Measurements from ENCODE around the gene DNM1L. TPM values are rescaled to one million over a fixed set of nuclear protein-coding genes. Genes with fewer than 3 reads are reported as not detected.

DNM1L gene
- total RNA-seq, 1 experiment from 2014 or later, result 79.8 TPM

- no peak overlapping the region for H2BK12ac ChIP-seq (ENCODE audit: insufficient read length, low read depth, low read length)
- H2BK120ac ChIP-seq (ENCODE audit: low read depth, low read length, poor library complexity, severe bottlenecking), result no peak overlapping the region
- H3K9me3 Mint-ChIP-seq, result peaks cover 3 to 4% of the 10 kb centered on the region in 2 experiments; a peak in 3 of 5 replicates
- H3K4me3 Mint-ChIP-seq, result no peak overlapping the region
- no peaks in the 10 kb centered on the region for H3K79me2 ChIP-seq (ENCODE audit: insufficient read depth, low read length)
- no peak for DNase-seq
- no peak overlapping the region for H2BK15ac ChIP-seq (ENCODE audit: low read depth, low read length)
- H4K5ac ChIP-seq (ENCODE audit: insufficient read length, low read depth, low read length), result no peak overlapping the region
- H3K4me2 ChIP-seq (ENCODE audit: insufficient read depth, insufficient read length, low read length), result no peak overlapping the region
- no peak overlapping the region for H3T11ph ChIP-seq (ENCODE audit: low read length)
- H3K9ac ChIP-seq (ENCODE audit: extremely low read depth, insufficient read length, low read length), result no peak overlapping the region
- H2AFZ ChIP-seq (ENCODE audit: low read length), result no peak overlapping the region
- H2BK5ac ChIP-seq (ENCODE audit: insufficient read length, low read length), result no peak overlapping the region
- H3K27ac Mint-ChIP-seq, result no peak overlapping the region
- H2BK20ac ChIP-seq (ENCODE audit: low read depth, low read length, poor library complexity, severe bottlenecking), result no peak overlapping the region
- peaks cover 0 to 2% of the 10 kb centered on the region in 2 experiments; a peak in 1 of 4 replicates for H3K4me1 Mint-ChIP-seq
- H3K23me2 ChIP-seq (ENCODE audit: insufficient read length, low read depth, low read length, poor library complexity, severe bottlenecking), result no peaks in the 10 kb centered on the region
- H4K91ac ChIP-seq (ENCODE audit: insufficient read length, low read depth, low read length), result no peak overlapping the region
- no peak overlapping the region for H3K27ac ChIP-seq (ENCODE audit: insufficient read length, low read depth, low read length)
- H3K23ac ChIP-seq (ENCODE audit: insufficient read length, low read depth, low read length), result no peak overlapping the region
- no peaks in the 10 kb centered on the region for H4K20me1 ChIP-seq (ENCODE audit: control insufficient read depth, insufficient read depth, insufficient read length)
- H3K4me1 ChIP-seq (ENCODE audit: insufficient read depth, low read length), result no peaks in the 10 kb centered on the region
- no peak overlapping the region for H2AK5ac ChIP-seq (ENCODE audit: insufficient read length, low read length)
- no CpG with 5 or more reads among the region's 2 CpGs for WGBS (ENCODE audit: extremely low coverage, insufficient read length, low lambda C conversion rate)
- H3K9me3 ChIP-seq (ENCODE audit: control insufficient read depth, low read depth, low read length), result no peaks in the 10 kb centered on the region
- H3K18ac ChIP-seq (ENCODE audit: insufficient read length, low read depth, low read length), result no peak overlapping the region
- H3K56ac ChIP-seq (ENCODE audit: insufficient read length, low read depth, low read length), result no peak overlapping the region
- H3K27me3 Mint-ChIP-seq (ENCODE audit: low read depth), result no peaks in the 10 kb centered on the region
- H4K8ac ChIP-seq (replicated peaks; ENCODE audit: insufficient read length, low read depth, low read length), result no peak overlapping the region
- no peak for TF ChIP-seq CTCF (conservative IDR thresholded peaks at IDR 0.05)
- no peaks in the 10 kb centered on the region; the same call in 1 of the 2 replicates for H3K27me3 ChIP-seq (ENCODE audit: insufficient read depth, low read length)
- H3K14ac ChIP-seq (ENCODE audit: insufficient read depth, low read length), result no peak overlapping the region
- peaks cover 0 to 17% (median 4%) of the 10 kb centered on the region in 3 experiments; a peak in 3 of 7 replicates for H3K36me3 Mint-ChIP-seq (ENCODE audit: insufficient read depth in 1 of 3, low read depth in 3 of 3)
- no peaks in the 10 kb centered on the region for H3K79me1 ChIP-seq (ENCODE audit: insufficient read depth, low read depth, low read length, poor library complexity, severe bottlenecking)
- H3K4ac ChIP-seq (ENCODE audit: low read depth, low read length), result no peak overlapping the region
These were observed 110.8 kb downstream of the DNM1L start for GRCh38 chr12:32789916-32790315.

All from H9 (cell line).